Activated naive CD8-positive, alpha-beta T cell treated with anti-CD3 and anti-CD28 coated beads, Interleukin-2, amount 50 U/mL, for 24 hours (primary cell): ENCODE data around the gene STARD8.
"Not testable (repeated sequence)": the region's sequence is repeated elsewhere in the genome, so short reads cannot be mapped to it uniquely, and the experiment has no call there.

Experiments used
- ATAC-seq: fragments of 150-1000 bp; cut with Tn5 transposase; one replicate; pipeline ENCODE4 v1.10.0; 2021
- DNase-seq: peaks from one replicate; pipeline ENCODE4 v3.0.0; 2021
- H3K27ac Mint-ChIP-seq: one replicate; pipeline ENCODE4 v1.8.0; 2021; ENCODE audit warnings: mild to moderate bottlenecking, mixed read lengths
- H3K27me3 Mint-ChIP-seq: one replicate; pipeline ENCODE4 v1.8.0; 2021; ENCODE audit warnings: mixed read lengths
- H3K36me3 Mint-ChIP-seq: one replicate; pipeline ENCODE4 v1.8.0; 2021; ENCODE audit warnings: low read depth, mixed read lengths
- H3K4me1 Mint-ChIP-seq: one replicate; pipeline ENCODE4 v1.8.0; 2021; ENCODE audit warnings: mixed read lengths
- H3K4me3 Mint-ChIP-seq: one replicate; pipeline ENCODE4 v1.8.0; 2021; ENCODE audit warnings: mild to moderate bottlenecking, moderate library complexity, mixed read lengths
- H3K9me3 Mint-ChIP-seq: one replicate; pipeline ENCODE4 v1.8.0; 2021; ENCODE audit warnings: mixed read lengths

The STARD8 gene

DNA sequence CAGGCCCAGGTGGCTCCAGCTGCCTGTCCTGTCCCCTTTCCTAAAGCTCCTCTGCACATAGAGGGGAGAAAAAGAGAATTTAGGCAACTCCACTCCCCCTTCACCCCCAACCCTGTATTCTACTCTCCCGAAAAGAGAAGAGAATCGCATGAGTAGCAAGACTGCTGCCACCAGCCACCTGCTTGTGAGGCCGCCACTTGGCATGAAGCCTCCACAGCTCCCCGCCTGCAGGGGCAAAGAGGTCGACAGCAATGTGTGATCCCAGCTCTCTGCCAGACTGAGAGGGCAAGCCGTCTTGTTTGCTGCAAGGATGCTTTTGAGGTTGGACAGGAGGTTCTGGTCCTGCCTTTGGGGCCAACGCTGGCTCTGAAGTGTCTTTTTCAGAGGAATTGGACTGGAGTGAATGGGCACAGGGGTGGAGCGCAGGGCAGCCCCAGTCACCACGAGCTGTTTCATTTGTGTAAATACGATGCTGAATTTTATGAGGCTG, 77.1 kb downstream of the STARD8 start:
- Mint-ChIP-seq H3K4me1 (no peaks in the 10 kb centered on the region), H3K4me3 (no peak overlapping the region), H3K36me3 (no peaks in the 10 kb centered on the region), H3K9me3 (no peaks in the 10 kb centered on the region), H3K27me3 (no peaks in the 10 kb centered on the region), H3K27ac (no peak overlapping the region)
- DNase-seq (no peak), ATAC-seq (no peak)

GRCh38 chrX:68725756-68726365, 78.4 kb downstream of the STARD8 start:
- Mint-ChIP-seq H3K9me3 (no peaks in the 10 kb centered on the region), H3K27me3 (no peaks in the 10 kb centered on the region), H3K27ac (no peak overlapping the region), H3K4me1 (no peaks in the 10 kb centered on the region), H3K36me3 (no peaks in the 10 kb centered on the region), H3K4me3 (no peak overlapping the region)
- ATAC-seq (no peak), DNase-seq (no peak)

GRCh38 chrX:68726366-68726765, 78.9 kb downstream of the STARD8 start:
- no peak overlapping the region for H3K27ac Mint-ChIP-seq
- no peak for DNase-seq

GRCh38 chrX:68727696-68728095, 80.2 kb downstream of the STARD8 start:
- Mint-ChIP-seq H3K9me3 (no peaks in the 10 kb centered on the region), H3K4me3 (no peak overlapping the region), H3K4me1 (no peaks in the 10 kb centered on the region), H3K27ac (no peak overlapping the region), H3K27me3 (peaks cover 2% of the 10 kb centered on the region), H3K36me3 (no peaks in the 10 kb centered on the region)
- ATAC-seq (no peak), DNase-seq (no peak)

More at GRCh38 chrX:68726366-68726765, 78.9 kb downstream of the STARD8 start:
- no peaks in the 10 kb centered on the region for H3K27me3 Mint-ChIP-seq
- no peak overlapping the region for H3K4me3 Mint-ChIP-seq
- H3K36me3 Mint-ChIP-seq = no peaks in the 10 kb centered on the region
- no peaks in the 10 kb centered on the region for H3K4me1 Mint-ChIP-seq
- no peaks in the 10 kb centered on the region for H3K9me3 Mint-ChIP-seq
- ATAC-seq = no peak

DNA sequence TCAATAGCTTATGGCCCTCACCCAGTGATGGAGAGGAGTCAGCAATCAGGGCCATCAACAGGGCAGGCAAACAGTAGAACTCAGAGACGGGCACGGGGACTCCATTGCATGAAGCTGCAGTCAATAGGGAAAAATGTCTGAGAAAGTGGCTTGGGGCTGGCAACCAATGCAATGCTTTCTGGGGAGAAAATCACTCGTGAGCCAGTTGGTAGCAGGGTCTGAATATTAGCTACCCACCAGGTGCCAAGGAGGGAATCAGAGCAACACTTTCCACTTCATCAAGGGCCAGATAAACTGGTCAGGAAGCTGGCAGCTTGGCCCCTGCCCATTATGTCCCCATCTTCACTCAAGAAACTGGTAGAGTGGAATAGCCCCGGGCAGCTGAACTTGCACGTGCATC, 80.7 kb downstream of the STARD8 start:
- no peak overlapping the region for H3K4me3 Mint-ChIP-seq
- DNase-seq (no peak), ATAC-seq (no peak)
- H3K9me3 Mint-ChIP-seq = no peaks in the 10 kb centered on the region
- H3K27me3 Mint-ChIP-seq = peaks cover 2% of the 10 kb centered on the region
- H3K36me3 Mint-ChIP-seq = no peaks in the 10 kb centered on the region
- no peak overlapping the region for H3K27ac Mint-ChIP-seq
- H3K4me1 Mint-ChIP-seq = no peaks in the 10 kb centered on the region

DNA sequence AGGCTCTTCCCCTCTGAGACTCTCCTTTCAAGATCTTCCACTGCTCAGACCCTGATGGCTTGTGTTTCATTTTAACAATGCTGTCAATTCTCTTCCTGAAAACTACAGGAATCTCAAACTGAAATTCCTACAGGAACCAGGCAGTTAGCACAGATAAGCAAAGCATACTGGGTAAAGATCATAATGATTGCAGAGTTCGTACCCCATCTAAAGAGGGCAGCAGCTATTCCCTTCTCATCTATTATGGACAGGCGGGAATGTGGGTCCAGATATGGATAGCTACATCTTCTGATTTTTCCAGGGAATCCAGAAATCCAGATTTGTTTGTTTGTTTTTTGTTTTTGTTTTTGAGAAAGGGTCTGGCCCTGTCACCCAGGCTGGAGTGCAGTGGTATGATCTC, 83.8 kb downstream of the STARD8 start:
- no peaks in the 10 kb centered on the region for H3K9me3 Mint-ChIP-seq
- H3K27ac Mint-ChIP-seq = no peak overlapping the region

DNA sequence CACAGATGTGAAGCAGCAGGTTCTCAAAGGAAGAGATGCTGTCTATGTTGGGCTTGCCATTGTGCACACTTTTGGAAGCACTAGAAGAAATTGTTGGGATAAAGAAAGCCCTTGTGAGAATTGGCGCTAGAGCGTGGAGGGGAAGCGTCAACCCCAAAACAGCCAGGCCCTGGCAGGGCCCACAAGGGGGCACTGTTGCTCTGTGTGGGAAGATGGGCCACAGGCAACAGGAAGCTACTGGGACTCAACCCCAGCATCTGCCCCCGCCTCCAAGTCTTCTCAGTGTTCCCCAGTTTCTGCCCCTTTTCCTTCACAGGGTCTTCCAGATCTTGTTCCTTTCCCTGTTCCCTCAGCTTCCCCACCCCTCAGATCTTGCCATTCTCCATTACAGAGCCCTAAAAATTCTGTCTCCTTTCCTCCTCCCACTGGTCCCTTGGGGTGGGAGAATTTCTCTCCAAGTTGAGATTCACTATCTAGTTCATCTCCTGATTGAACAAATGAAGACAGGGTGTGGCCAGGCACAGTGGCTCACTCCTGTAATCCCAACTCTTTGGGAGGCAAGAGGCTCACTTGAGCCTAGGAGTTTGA, 85.5 kb downstream of the STARD8 start:
- Mint-ChIP-seq H3K27ac (no peak overlapping the region), H3K36me3 (no peaks in the 10 kb centered on the region), H3K9me3 (no peaks in the 10 kb centered on the region), H3K4me1 (no peaks in the 10 kb centered on the region), H3K27me3 (peaks cover 2% of the 10 kb centered on the region), H3K4me3 (no peak overlapping the region)
- ATAC-seq (peak; percentile 61), DNase-seq (peak; percentile 71)

More for the DNA sequence above, 83.8 kb downstream of the STARD8 start:
- H3K27me3 Mint-ChIP-seq = peaks cover 2% of the 10 kb centered on the region
- no peaks in the 10 kb centered on the region for H3K4me1 Mint-ChIP-seq
- no peak overlapping the region for H3K4me3 Mint-ChIP-seq
- no peak for ATAC-seq
- H3K36me3 Mint-ChIP-seq = no peaks in the 10 kb centered on the region
- DNase-seq = no peak

- Mint-ChIP-seq H3K4me1 (no peaks in the 10 kb centered on the region), H3K4me3 (no peak overlapping the region), H3K27me3 (peaks cover 2% of the 10 kb centered on the region), H3K27ac (no peak overlapping the region), H3K36me3 (no peaks in the 10 kb centered on the region), H3K9me3 (no peaks in the 10 kb centered on the region)
- ATAC-seq (no peak), DNase-seq (no peak)
Observed at GRCh38 chrX:68735266-68735665, 87.8 kb downstream of the STARD8 start.

- H3K36me3 Mint-ChIP-seq, H3K4me1 Mint-ChIP-seq, ATAC-seq, H3K9me3 Mint-ChIP-seq, H3K4me3 Mint-ChIP-seq, H3K27ac Mint-ChIP-seq, DNase-seq, H3K27me3 Mint-ChIP-seq: not testable (repeated sequence)
Observed at GRCh38 chrX:68741864-68742263, 94.4 kb downstream of the STARD8 start.

- Mint-ChIP-seq H3K27me3 (no peaks in the 10 kb centered on the region), H3K36me3 (no peaks in the 10 kb centered on the region), H3K27ac (no peak overlapping the region), H3K9me3 (no peaks in the 10 kb centered on the region), H3K4me1 (peaks cover 3% of the 10 kb centered on the region), H3K4me3 (no peak overlapping the region)
- DNase-seq (no peak), ATAC-seq (no peak)
Observed at GRCh38 chrX:68743754-68744153, 96.3 kb downstream of the STARD8 start.

- peaks cover 7% of the 10 kb centered on the region for H3K4me1 Mint-ChIP-seq
- DNase-seq (no peak), ATAC-seq (no peak)
- no peak overlapping the region for H3K4me3 Mint-ChIP-seq
- H3K9me3 Mint-ChIP-seq = no peaks in the 10 kb centered on the region
- H3K36me3 Mint-ChIP-seq = no peaks in the 10 kb centered on the region
- H3K27me3 Mint-ChIP-seq = no peaks in the 10 kb centered on the region
- no peak overlapping the region for H3K27ac Mint-ChIP-seq
Observed at GRCh38 chrX:68746988-68747387, 99.5 kb downstream of the STARD8 start.

GRCh38 chrX:68748030-68748429, 100.6 kb downstream of the STARD8 start:
- Mint-ChIP-seq H3K27me3 (no peaks in the 10 kb centered on the region), H3K9me3 (no peaks in the 10 kb centered on the region), H3K4me3 (no peak overlapping the region), H3K4me1 (peaks cover 7% of the 10 kb centered on the region), H3K27ac (no peak overlapping the region), H3K36me3 (no peaks in the 10 kb centered on the region)
- no peak for DNase-seq
- ATAC-seq = no peak

GRCh38 chrX:68749426-68749825, 102.0 kb downstream of the STARD8 start:
- Mint-ChIP-seq H3K9me3 (no peaks in the 10 kb centered on the region), H3K36me3 (no peaks in the 10 kb centered on the region), H3K27ac (no peak overlapping the region), H3K27me3 (no peaks in the 10 kb centered on the region), H3K4me3 (no peak overlapping the region), H3K4me1 (peaks cover 7% of the 10 kb centered on the region)
- ATAC-seq (peak; percentile 59), DNase-seq (no peak)

GRCh38 chrX:68750316-68750715, 102.8 kb downstream of the STARD8 start:
- Mint-ChIP-seq H3K36me3 (no peaks in the 10 kb centered on the region), H3K4me1 (peaks cover 7% of the 10 kb centered on the region), H3K27me3 (no peaks in the 10 kb centered on the region), H3K9me3 (no peaks in the 10 kb centered on the region), H3K27ac (no peak overlapping the region), H3K4me3 (no peak overlapping the region)
- DNase-seq (no peak), ATAC-seq (no peak)

DNA sequence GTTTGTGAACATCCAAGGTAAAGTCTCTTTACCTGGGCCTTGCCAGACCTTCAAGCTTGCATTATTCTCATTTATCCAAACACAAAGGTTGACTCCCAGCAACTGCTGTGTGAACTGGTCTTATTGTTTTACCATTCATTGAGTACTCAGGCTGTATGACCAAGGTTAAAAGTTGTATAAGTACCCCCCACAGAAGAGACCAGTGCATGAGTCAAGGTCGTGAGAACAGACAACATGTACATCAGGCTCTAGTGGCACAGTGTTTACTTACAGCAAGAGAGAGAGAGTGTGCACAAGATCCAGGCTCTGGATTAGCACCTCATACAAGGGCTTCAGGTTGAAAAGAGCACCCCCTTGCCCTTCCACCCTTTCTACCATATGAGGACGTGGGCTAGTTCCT, 103.9 kb downstream of the STARD8 start:
- Mint-ChIP-seq H3K27me3 (no peaks in the 10 kb centered on the region), H3K9me3 (no peaks in the 10 kb centered on the region), H3K4me1 (peaks cover 7% of the 10 kb centered on the region), H3K4me3 (no peak overlapping the region), H3K36me3 (no peaks in the 10 kb centered on the region), H3K27ac (no peak overlapping the region)
- ATAC-seq = no peak
- DNase-seq = no peak
